Type B pancreatic cell (in vitro differentiated cells): ENCODE measurements around the gene PLOD2. TPM values are rescaled to one million over a fixed set of nuclear protein-coding genes. Genes with fewer than 3 reads are reported as not detected.

Source experiments
- DNase-seq: peaks from one replicate; pipeline ENCODE4 v3.0.0; 2021; ENCODE audit warnings: mixed read lengths; ENCODE audit not compliant: unreplicated experiment; ENCODE audit errors: extremely low spot score
- H3K27ac Mint-ChIP-seq: 2 replicates; pipeline ENCODE4 v1.8.0; 2021; ENCODE audit warnings: mild to moderate bottlenecking, mixed read lengths
- H3K27me3 Mint-ChIP-seq: 2 replicates; pipeline ENCODE4 v1.8.0; 2021; ENCODE audit warnings: mixed read lengths
- H3K36me3 Mint-ChIP-seq: 2 replicates; pipeline ENCODE4 v1.8.0; 2021; ENCODE audit warnings: mixed read lengths
- H3K4me1 Mint-ChIP-seq: one replicate; pipeline ENCODE4 v1.8.0; 2021; ENCODE audit warnings: mixed read lengths; ENCODE audit not compliant: unreplicated experiment
- H3K4me3 Mint-ChIP-seq: 2 replicates; pipeline ENCODE4 v1.8.0; 2021; ENCODE audit warnings: mild to moderate bottlenecking, mixed read lengths
- H3K9me3 Mint-ChIP-seq: 2 replicates; pipeline ENCODE4 v1.8.0; 2021; ENCODE audit warnings: mixed read lengths
- total RNA-seq: library from RNA; stranded (reverse); gene quantifications from 2 replicates; pipeline ENCODE4 v1.2.1, GENCODE V29; 2021; ENCODE audit warnings: low replicate concordance
- TF ChIP-seq, protein P1 (sequence below): fragments of 200-600 bp; sonication (generic); conservative IDR thresholded peaks from 2 replicates; pipeline ENCODE4 v1.5.0; 2021; ENCODE audit warnings: antibody characterized with exemption, mild to moderate bottlenecking

The PLOD2 gene
- total RNA-seq, 1 donor from 2014 or later, result 35.0 TPM

DNA sequence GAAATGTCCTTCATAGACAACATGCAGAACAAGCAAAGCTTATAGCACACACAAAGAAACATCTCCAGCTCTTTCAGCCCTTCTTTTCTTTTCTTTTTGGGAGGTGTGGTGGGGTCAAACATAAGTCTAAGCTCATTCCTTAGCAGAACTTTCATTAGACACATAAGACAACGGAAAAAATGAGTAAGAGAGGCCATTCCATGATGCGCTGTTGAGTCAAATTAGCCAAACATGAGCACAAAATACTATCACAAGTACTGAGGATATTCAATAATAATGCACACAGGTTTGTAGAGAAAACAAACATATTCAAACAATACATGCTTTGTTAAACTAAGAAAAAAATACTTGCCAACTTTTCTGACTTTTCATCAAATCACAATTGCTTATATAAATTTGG, 83.0 kb downstream of the PLOD2 start:
- H3K36me3 Mint-ChIP-seq, result peaks cover 3% of the 10 kb centered on the region
- no peaks in the 10 kb centered on the region for H3K4me1 Mint-ChIP-seq
- TF ChIP-seq, protein P1, sequence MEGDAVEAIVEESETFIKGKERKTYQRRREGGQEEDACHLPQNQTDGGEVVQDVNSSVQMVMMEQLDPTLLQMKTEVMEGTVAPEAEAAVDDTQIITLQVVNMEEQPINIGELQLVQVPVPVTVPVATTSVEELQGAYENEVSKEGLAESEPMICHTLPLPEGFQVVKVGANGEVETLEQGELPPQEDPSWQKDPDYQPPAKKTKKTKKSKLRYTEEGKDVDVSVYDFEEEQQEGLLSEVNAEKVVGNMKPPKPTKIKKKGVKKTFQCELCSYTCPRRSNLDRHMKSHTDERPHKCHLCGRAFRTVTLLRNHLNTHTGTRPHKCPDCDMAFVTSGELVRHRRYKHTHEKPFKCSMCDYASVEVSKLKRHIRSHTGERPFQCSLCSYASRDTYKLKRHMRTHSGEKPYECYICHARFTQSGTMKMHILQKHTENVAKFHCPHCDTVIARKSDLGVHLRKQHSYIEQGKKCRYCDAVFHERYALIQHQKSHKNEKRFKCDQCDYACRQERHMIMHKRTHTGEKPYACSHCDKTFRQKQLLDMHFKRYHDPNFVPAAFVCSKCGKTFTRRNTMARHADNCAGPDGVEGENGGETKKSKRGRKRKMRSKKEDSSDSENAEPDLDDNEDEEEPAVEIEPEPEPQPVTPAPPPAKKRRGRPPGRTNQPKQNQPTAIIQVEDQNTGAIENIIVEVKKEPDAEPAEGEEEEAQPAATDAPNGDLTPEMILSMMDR, result no peak
- H3K27me3 Mint-ChIP-seq, result no peaks in the 10 kb centered on the region
- no peak overlapping the region for H3K27ac Mint-ChIP-seq
- H3K9me3 Mint-ChIP-seq, result no peaks in the 10 kb centered on the region
- H3K4me3 Mint-ChIP-seq, result no peak overlapping the region
- no peak for DNase-seq

DNA sequence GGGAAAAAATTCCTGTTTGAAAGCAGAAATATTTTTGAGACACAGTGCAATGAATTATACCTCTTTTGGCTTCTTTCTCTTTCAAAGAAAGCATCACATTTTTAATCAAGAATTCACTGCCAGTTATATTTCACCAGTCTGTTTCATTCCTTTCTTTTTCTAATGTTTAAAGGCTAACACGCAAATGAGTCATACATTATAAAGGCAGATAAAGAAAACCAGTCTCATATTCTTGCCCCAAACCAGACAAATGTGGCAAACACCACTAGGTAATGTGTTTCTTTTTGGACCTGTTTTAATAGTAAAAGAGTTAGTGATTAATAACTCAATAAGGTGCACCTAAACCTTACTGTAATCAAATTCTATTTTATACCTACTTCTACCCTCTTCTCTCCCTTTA, 83.8 kb downstream of the PLOD2 start:
- no peaks in the 10 kb centered on the region for H3K9me3 Mint-ChIP-seq
- H3K4me3 Mint-ChIP-seq, result no peak overlapping the region
- no peak overlapping the region for H3K27ac Mint-ChIP-seq
- peaks cover 3% of the 10 kb centered on the region for H3K4me1 Mint-ChIP-seq
- TF ChIP-seq, protein P1, result no peak
- H3K27me3 Mint-ChIP-seq, result no peaks in the 10 kb centered on the region
- DNase-seq, result no peak
- H3K36me3 Mint-ChIP-seq, result peaks cover 6% of the 10 kb centered on the region

DNA sequence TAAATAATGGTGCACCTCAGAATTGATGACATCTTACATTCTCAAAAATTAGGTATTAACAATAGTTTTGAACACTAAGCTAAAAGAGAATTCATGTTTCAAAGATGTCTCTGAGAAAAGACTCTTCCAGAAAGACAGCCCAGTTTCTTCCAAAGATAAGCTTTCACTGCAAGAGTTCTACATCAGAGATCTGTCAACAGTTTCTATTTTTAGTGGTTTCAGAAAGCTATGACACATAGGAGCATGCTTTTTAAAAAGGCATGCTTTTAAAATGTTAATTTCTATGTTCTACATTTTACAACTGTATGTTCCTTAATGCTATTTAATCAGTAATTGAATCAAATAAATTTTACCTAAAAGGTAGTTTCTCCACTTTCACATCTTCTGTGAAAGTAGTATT, 88.2 kb downstream of the PLOD2 start:
- TF ChIP-seq, protein P1, result no peak

DNA sequence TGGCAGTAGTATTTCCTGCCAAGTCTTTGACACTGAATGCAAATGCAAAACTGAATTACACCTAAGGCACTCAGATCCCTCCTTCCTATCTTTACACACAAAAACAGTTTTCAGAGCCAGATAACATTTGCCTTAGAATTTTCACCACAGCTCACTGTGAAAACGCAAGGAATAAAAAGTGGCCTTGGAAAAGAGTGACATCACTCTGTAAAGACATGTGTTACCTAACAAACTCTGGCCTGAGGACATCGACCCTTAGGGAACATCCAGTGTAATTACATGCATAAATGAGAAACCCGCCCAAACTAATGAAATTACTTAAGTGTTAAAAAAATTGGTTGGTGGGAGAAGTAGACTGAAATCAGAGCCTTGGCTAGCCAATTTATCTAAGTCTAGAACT, 88.9 kb downstream of the PLOD2 start:
- Mint-ChIP-seq H3K27ac (no peak overlapping the region), H3K36me3 (peaks cover 6% of the 10 kb centered on the region), H3K4me1 (peaks cover 8% of the 10 kb centered on the region), H3K4me3 (no peak overlapping the region), H3K9me3 (no peaks in the 10 kb centered on the region), H3K27me3 (no peaks in the 10 kb centered on the region)
- TF ChIP-seq, protein P1, result no peak
- DNase-seq, result no peak

More for the DNA sequence above, 88.2 kb downstream of the PLOD2 start:
- Mint-ChIP-seq H3K4me1 (peaks cover 8% of the 10 kb centered on the region), H3K27me3 (no peaks in the 10 kb centered on the region), H3K36me3 (peaks cover 6% of the 10 kb centered on the region), H3K4me3 (no peak overlapping the region), H3K27ac (no peak overlapping the region), H3K9me3 (no peaks in the 10 kb centered on the region)
- DNase-seq, result no peak

DNA sequence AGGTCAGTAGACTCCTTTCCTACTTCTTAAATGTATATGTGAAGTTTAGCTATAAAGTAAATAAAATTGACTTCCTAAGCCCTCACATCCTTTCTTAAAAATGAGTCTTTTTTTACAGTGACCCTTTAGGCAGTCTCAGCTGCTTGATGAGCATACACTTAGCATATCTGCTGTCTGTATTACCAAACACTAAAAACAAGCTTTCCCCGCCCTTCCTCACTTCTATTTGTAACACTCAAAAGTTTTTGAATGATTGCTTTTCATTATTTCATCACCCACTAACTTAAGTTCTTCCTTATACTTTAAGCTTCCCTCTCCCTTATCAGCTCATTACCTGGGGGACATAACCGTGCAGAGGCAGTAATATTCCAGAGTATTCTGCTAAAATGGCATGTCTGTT, 89.4 kb downstream of the PLOD2 start:
- TF ChIP-seq, protein P1, result no peak
- no peaks in the 10 kb centered on the region for H3K9me3 Mint-ChIP-seq
- H3K27ac Mint-ChIP-seq, result no peak overlapping the region
- no peak for DNase-seq
- peaks cover 6% of the 10 kb centered on the region for H3K36me3 Mint-ChIP-seq
- no peaks in the 10 kb centered on the region for H3K27me3 Mint-ChIP-seq
- H3K4me1 Mint-ChIP-seq, result peaks cover 8% of the 10 kb centered on the region
- no peak overlapping the region for H3K4me3 Mint-ChIP-seq

DNA sequence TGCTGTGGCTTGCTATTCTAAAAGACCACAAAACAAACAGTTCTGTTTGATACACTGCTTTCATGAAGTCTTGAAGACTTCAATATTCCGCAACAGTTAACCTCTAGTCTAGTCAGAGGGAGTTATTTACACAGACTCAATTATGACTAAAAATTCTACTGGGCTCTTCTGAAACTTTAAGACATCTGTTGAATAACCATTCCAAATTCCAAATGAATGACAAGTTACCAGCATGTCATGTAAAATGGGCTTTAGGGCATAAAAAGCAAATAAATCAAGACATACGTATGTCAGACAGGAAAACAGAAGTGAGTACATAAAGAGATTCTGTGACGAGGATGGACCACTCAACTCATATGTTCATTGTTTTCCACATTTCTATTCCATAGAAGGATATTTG, 93.9 kb downstream of the PLOD2 start:
- peaks cover 4% of the 10 kb centered on the region for H3K4me1 Mint-ChIP-seq
- no peak overlapping the region for H3K4me3 Mint-ChIP-seq
- H3K36me3 Mint-ChIP-seq, result peaks cover 4% of the 10 kb centered on the region
- no peak for DNase-seq
- TF ChIP-seq, protein P1, result no peak
- H3K27me3 Mint-ChIP-seq, result no peaks in the 10 kb centered on the region
- H3K27ac Mint-ChIP-seq, result no peak overlapping the region
- H3K9me3 Mint-ChIP-seq, result no peaks in the 10 kb centered on the region
